Measurements from ENCODE around the gene CNOT10.

Gene CNOT10

GRCh38 chr3:32817257-32817557, 132.2 kb downstream of the CNOT10 start:
- TF ChIP-seq, protein P1, sequence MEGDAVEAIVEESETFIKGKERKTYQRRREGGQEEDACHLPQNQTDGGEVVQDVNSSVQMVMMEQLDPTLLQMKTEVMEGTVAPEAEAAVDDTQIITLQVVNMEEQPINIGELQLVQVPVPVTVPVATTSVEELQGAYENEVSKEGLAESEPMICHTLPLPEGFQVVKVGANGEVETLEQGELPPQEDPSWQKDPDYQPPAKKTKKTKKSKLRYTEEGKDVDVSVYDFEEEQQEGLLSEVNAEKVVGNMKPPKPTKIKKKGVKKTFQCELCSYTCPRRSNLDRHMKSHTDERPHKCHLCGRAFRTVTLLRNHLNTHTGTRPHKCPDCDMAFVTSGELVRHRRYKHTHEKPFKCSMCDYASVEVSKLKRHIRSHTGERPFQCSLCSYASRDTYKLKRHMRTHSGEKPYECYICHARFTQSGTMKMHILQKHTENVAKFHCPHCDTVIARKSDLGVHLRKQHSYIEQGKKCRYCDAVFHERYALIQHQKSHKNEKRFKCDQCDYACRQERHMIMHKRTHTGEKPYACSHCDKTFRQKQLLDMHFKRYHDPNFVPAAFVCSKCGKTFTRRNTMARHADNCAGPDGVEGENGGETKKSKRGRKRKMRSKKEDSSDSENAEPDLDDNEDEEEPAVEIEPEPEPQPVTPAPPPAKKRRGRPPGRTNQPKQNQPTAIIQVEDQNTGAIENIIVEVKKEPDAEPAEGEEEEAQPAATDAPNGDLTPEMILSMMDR (IDR thresholded peaks at IDR 0.05): no peak
- intact Hi-C loops (cut with DNase I; ENCODE audit: low total_unique reads): no loop called here
- no peak overlapping the region for H3K27ac ChIP-seq
- no peaks in the 10 kb centered on the region for H3K36me3 ChIP-seq
- H3K4me3 ChIP-seq: peak overlapping the region; percentile 35 to 49
- no peaks in the 10 kb centered on the region for H3K9me3 ChIP-seq
- H3K4me1 ChIP-seq: peaks cover 0 to 40% (median 36%) of the 10 kb centered on the region in 4 donors
- peaks cover 0 to 66% of the 10 kb centered on the region in 2 donors for H3K27me3 ChIP-seq
- no peak for DNase-seq

DNA sequence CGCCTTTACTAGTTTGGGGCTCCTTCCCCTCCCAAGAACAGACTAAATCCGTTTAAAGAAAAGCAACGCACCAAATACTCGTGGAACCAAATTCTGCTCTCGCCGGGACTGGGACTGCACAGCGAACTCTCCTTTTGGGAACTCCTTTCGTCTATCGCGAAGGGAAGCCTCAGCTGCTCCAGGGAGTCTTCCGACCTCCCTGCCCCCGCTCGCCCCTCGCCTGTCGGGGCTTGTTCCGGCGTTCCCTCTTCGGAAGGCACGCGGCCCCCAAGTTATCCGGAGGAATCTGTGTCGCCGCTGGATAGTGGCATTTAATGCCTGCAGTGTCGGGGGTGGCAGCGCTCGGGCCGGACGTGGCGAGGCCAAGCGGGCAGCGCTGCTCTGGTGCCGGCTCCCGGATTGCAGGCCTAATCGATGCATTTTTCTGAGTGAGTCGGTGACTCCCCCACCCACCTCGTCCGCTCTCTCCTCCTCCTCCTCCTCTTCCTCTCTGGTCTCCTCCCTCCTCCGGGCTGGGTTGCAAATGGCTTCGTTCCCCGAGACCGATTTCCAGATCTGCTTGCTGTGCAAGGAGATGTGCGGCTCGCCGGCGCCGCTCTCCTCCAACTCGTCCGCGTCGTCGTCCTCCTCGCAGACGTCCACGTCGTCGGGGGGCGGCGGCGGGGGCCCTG, 132.7 kb downstream of the CNOT10 start, which contains the start of gene TRIM71:
TRIM71 (plus strand) TSS at position 440 of the 671 bp plus-strand sequence; CDS start at position 524, 84 bp downstream.
- Histone ChIP-seq H3K4me3 (peak within 1 kb of the TSS; percentile 35 to 49), H3K36me3 (no peaks in the 10 kb centered on the region), H3K27ac (no peak within 1 kb of the TSS), H3K27me3 (peaks cover 0 to 66% of the 10 kb centered on the region in 2 donors), H3K9me3 (no peaks in the 10 kb centered on the region), H3K4me1 (peaks cover 0 to 40% (median 36%) of the 10 kb centered on the region in 4 donors)
- intact Hi-C loops (cut with DNase I; ENCODE audit: low total_unique reads): no loop called here
- TF ChIP-seq, protein P1 (IDR thresholded peaks at IDR 0.05): no peak
- no peak for DNase-seq

DNA sequence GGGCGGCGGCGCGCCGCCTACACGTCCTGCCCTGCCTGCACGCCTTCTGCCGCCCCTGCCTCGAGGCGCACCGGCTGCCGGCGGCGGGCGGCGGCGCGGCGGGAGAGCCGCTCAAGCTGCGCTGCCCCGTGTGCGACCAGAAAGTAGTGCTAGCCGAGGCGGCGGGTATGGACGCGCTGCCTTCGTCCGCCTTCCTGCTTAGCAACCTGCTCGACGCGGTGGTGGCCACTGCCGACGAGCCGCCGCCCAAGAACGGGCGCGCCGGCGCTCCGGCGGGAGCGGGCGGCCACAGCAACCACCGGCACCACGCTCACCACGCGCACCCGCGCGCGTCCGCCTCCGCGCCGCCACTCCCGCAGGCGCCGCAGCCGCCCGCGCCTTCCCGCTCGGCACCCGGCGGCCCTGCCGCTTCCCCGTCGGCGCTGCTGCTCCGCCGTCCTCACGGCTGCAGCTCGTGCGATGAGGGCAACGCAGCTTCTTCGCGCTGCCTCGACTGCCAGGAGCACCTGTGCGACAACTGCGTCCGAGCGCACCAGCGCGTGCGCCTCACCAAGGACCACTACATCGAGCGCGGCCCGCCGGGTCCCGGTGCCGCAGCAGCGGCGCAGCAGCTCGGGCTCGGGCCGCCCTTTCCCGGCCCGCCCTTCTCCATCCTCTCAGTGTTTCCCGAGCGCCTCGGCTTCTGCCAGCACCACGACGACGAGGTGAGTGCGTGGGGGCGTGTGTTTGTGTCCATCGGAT, 133.4 kb downstream of the CNOT10 start:
- H3K36me3 ChIP-seq: no peaks in the 10 kb centered on the region
- intact Hi-C loops (cut with DNase I; ENCODE audit: low total_unique reads): no loop called here
- DNase-seq: no peak
- H3K9me3 ChIP-seq: no peaks in the 10 kb centered on the region
- peaks cover 0 to 66% of the 10 kb centered on the region in 2 donors for H3K27me3 ChIP-seq
- TF ChIP-seq, protein P1 (IDR thresholded peaks at IDR 0.05): no peak
- H3K4me3 ChIP-seq: peak overlapping the region; percentile 35 to 49
- no peak overlapping the region for H3K27ac ChIP-seq
- peaks cover 0 to 40% (median 36%) of the 10 kb centered on the region in 4 donors for H3K4me1 ChIP-seq

- Histone ChIP-seq H3K36me3 (no peaks in the 10 kb centered on the region), H3K9me3 (no peaks in the 10 kb centered on the region), H3K4me1 (peaks cover 0 to 40% (median 36%) of the 10 kb centered on the region in 4 donors), H3K4me3 (peak overlapping the region in 1 of 2 donors; percentile 49), H3K27ac (no peak overlapping the region), H3K27me3 (peaks cover 0 to 66% of the 10 kb centered on the region in 2 donors)
- TF ChIP-seq, protein P1 (IDR thresholded peaks at IDR 0.05): no peak
- no peak for DNase-seq
- intact Hi-C loops (cut with DNase I; ENCODE audit: low total_unique reads): no loop called here
These were observed 134.1 kb downstream of the CNOT10 start for GRCh38 chr3:32818970-32819511.

- Histone ChIP-seq H3K4me1 (peaks cover 0 to 40% (median 36%) of the 10 kb centered on the region in 4 donors), H3K27ac (no peak overlapping the region), H3K27me3 (peaks cover 0 to 66% of the 10 kb centered on the region in 2 donors), H3K36me3 (no peaks in the 10 kb centered on the region), H3K9me3 (no peaks in the 10 kb centered on the region), H3K4me3 (no peak overlapping the region)
- intact Hi-C loops (cut with DNase I; ENCODE audit: low total_unique reads): no loop called here
- TF ChIP-seq, protein P1 (IDR thresholded peaks at IDR 0.05): no peak
- DNase-seq: no peak
These were observed 134.8 kb downstream of the CNOT10 start for GRCh38 chr3:32819551-32820348.
